ENCODE data around the gene RAB1A. TPM values are rescaled to one million over a fixed set of nuclear protein-coding genes. Genes with fewer than 3 reads are reported as not detected.
"Not testable (repeated sequence)": the region's sequence is repeated elsewhere in the genome, so short reads cannot be mapped to it uniquely, and the experiment has no call there.

Gene RAB1A
- total RNA-seq, 1 donor from 2014 or later: 79.9 TPM

DNA sequence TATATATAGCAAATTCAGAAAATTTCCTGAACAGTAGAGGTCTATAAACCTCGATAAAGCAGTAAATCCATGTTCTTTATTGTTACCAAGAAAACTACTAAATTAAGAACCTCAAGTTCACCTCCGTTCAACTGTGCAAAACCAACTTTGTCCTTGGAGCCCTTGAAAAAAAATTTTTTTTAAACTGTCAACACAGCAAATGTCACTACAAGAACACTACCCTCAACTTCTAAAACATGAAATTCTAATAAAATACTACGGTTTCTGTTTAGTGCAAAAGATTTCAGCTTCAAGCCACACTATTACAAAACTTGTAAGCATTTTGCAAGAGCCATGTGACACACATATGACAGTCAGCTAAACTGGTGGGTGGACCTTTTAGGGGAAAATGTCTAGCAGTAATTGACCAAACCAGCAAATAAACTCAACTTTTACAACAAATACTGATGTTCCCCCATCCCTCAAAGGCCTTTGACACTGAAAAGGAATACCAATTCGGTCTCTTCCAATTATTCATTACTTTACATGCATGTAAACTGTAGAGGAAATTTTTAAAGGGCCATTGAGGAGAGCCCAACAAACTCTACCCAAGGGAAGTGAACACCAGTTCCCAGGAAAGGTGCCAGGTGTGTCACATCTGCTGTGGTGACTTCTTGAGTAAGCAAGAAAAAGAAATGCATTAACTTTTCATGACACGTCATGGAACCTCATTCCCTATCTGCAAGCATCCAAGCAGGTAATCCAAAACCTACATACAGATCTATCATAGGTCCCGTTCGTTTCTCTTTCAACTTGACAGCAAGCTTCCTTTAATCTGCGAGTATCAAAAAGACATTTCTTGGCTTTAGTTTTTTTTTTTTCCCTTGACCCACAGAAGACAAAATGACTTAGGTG lies 1.4 kb downstream of the RAB1A start:
- Mint-ChIP-seq H3K27me3 (peaks cover 3% of the 10 kb centered on the region), H3K9me3 (no peaks in the 10 kb centered on the region), H3K36me3 (ENCODE audit: low read depth) (peaks cover 10% of the 10 kb centered on the region), H3K27ac (peak overlapping the region; percentile 98), H3K4me1 (peaks cover 31% of the 10 kb centered on the region), H3K4me3 (peak overlapping the region; percentile 95)
- intact Hi-C loops (cut with micrococcal nuclease): no loop called here
- peak; percentile 66 for DNase-seq

DNA sequence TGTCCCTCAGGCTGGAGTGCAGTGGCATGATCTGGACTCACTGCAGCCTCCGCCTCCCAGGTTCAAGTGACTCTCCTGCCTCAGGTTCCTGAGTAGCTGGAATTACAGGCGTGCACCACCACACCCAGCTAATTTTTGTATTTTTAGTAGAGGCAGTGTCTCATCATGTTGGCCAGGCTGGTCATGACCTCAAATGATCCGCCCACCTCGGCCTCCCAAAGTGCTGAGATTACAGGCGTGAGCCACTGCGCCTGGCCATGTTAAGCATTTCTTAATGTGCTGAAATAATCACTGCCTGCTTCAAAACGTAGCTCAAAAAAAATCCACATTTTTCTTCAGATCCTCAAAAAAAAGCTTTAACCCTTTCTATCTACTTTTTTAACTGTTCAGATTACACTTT lies 4.4 kb downstream of the RAB1A start:
- H3K27ac Mint-ChIP-seq; DNase-seq; intact Hi-C loops (cut with micrococcal nuclease); H3K4me3 Mint-ChIP-seq; H3K27me3 Mint-ChIP-seq; H3K9me3 Mint-ChIP-seq: not testable (repeated sequence)
- H3K36me3 Mint-ChIP-seq (ENCODE audit: low read depth): peaks cover 15% of the 10 kb centered on the region
- peaks cover 37% of the 10 kb centered on the region for H3K4me1 Mint-ChIP-seq

DNA sequence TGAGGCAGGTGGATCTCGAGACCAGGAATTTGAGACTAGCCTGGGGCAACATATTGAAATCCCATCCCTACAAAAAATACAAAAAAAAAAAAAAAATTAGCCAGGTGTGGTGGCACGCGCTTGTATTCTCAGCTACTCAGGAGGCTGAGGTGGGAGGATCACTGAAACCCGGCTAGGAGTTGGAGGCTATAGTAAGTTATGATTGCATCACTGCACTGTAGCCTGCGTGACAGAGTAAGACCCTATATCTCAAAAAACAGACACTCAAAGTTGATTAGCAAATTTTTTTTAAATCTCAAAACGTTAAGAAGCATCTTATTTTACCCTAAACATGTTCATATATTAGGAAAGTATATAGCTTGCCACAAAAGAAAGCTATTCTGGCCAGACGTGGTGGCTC lies 7.6 kb downstream of the RAB1A start:
- H3K36me3 Mint-ChIP-seq (ENCODE audit: low read depth): peaks cover 15% of the 10 kb centered on the region
- no peak overlapping the region for H3K27ac Mint-ChIP-seq
- DNase-seq: no peak
- no peaks in the 10 kb centered on the region for H3K27me3 Mint-ChIP-seq
- H3K9me3 Mint-ChIP-seq: no peaks in the 10 kb centered on the region
- H3K4me1 Mint-ChIP-seq: peaks cover 32% of the 10 kb centered on the region
- intact Hi-C loops (cut with micrococcal nuclease): no loop called here
- no peak overlapping the region for H3K4me3 Mint-ChIP-seq

DNA sequence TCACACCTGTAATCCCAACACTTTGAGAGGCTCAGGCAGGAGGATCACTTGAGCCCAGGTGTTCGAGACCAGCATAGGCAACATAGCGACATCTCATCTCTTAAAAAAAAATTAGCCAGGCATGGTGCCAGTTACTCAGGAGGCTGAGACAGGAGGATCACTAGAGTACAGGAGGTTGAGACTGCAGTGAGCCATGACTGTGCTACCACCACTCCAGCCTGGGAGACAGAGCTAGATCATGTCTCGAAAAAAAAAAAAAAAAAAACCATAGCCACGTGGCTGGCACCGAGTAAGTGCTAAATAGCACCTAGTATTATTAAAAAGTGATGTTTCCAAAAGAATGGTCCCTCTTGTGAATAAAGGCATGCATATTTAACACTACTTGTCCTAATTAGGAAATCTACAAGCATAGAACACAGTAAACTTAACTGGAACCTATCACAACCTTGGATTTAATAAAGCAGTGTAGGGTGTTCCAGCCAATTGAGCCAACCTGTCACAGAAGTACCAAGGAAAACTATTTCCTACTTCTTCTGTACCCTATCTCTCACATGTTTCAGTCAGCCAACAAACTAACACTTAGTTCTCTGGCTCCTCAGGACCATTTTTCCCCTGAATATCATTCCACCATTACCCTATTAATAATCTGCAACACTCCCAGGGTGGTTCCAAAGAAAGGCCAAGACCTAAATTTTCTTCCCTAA lies 8.8 kb downstream of the RAB1A start:
- DNase-seq: no peak
- Mint-ChIP-seq H3K4me1 (peaks cover 30% of the 10 kb centered on the region), H3K36me3 (ENCODE audit: low read depth) (peaks cover 12% of the 10 kb centered on the region), H3K9me3 (no peaks in the 10 kb centered on the region), H3K27me3 (no peaks in the 10 kb centered on the region), H3K4me3 (no peak overlapping the region), H3K27ac (no peak overlapping the region)
- intact Hi-C loops (cut with micrococcal nuclease): no loop called here

DNA sequence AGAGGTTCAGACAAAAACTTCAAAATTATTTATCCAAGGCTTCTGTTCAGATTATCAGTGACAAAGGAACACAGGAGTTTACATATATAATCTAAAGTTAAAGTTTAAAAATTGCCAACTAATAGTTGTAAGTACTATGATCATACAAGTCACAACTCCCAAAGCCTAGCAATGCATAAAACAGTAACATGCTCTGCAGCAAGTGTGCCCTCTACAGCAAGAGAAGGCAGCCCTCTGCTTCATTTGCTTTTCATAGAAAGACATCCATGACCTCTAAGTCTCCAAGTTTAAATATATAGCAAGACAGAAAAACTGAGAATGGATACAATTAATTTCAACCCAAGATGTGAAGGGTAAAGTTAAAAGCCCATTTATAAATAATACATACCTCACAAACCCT lies 13.3 kb downstream of the RAB1A start:
- Mint-ChIP-seq H3K36me3 (ENCODE audit: low read depth) (peaks cover 8% of the 10 kb centered on the region), H3K4me1 (peaks cover 29% of the 10 kb centered on the region), H3K4me3 (no peak overlapping the region), H3K9me3 (no peaks in the 10 kb centered on the region), H3K27ac (no peak overlapping the region), H3K27me3 (no peaks in the 10 kb centered on the region)
- intact Hi-C loops (cut with micrococcal nuclease): no loop called here
- DNase-seq: no peak

DNA sequence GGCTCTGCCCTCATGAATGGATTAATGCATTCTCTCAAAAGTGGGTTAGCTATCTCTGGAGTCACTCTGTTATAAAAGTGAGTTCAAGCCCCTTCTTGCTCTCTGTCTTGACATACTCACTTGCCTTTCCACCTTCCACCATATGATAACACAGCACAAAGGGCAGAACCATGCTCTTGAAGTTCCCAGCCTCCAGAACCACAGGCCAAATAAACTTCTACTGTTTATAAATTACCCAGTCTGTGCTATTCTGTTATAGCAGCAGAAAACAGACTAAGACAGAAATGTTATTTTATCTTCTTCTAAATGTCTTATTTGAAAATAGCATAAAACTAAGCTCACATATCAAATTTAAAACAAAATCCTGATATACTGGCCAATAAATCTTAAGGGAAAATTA lies 15.0 kb downstream of the RAB1A start:
- H3K4me1 Mint-ChIP-seq: peaks cover 19% of the 10 kb centered on the region
- intact Hi-C loops (cut with micrococcal nuclease): no loop called here
- no peaks in the 10 kb centered on the region for H3K27me3 Mint-ChIP-seq
- peaks cover 8% of the 10 kb centered on the region for H3K36me3 Mint-ChIP-seq (ENCODE audit: low read depth)
- no peak overlapping the region for H3K27ac Mint-ChIP-seq
- no peak for DNase-seq
- no peak overlapping the region for H3K4me3 Mint-ChIP-seq
- H3K9me3 Mint-ChIP-seq: no peaks in the 10 kb centered on the region

- no peaks in the 10 kb centered on the region for H3K27me3 Mint-ChIP-seq
- H3K4me3 Mint-ChIP-seq: no peak overlapping the region
- intact Hi-C loops (cut with micrococcal nuclease): no loop called here
- DNase-seq: no peak
- no peaks in the 10 kb centered on the region for H3K9me3 Mint-ChIP-seq
- H3K36me3 Mint-ChIP-seq (ENCODE audit: low read depth): peaks cover 12% of the 10 kb centered on the region
- H3K4me1 Mint-ChIP-seq: peaks cover 16% of the 10 kb centered on the region
- no peak overlapping the region for H3K27ac Mint-ChIP-seq
Observed at GRCh38 chr2:65113816-65114215, 16.1 kb downstream of the RAB1A start.

DNA sequence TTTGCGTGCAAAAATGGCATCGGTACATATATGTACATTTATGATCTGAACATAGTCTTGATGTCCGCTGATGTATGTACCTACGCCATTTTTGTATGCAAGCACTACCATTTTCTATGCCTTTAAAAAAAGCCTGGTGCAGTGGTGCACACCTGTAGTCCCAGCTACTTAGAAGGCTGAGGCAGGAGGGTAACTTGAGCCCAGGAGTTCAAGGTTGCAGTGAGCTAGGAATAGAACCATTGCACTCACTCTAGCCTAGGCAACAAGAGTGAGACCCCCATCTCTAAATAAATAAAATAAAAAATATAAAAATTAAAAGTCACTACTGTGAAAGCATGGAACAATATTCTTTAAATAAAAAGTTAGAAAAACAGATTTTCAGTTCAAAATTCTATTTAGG lies 16.7 kb downstream of the RAB1A start:
- Mint-ChIP-seq H3K36me3 (ENCODE audit: low read depth) (peaks cover 12% of the 10 kb centered on the region), H3K27ac (no peak overlapping the region), H3K27me3 (no peaks in the 10 kb centered on the region), H3K9me3 (no peaks in the 10 kb centered on the region), H3K4me1 (peaks cover 16% of the 10 kb centered on the region), H3K4me3 (no peak overlapping the region)
- intact Hi-C loops (cut with micrococcal nuclease): no loop called here
- no peak for DNase-seq

- Mint-ChIP-seq H3K27me3 (no peaks in the 10 kb centered on the region), H3K9me3 (no peaks in the 10 kb centered on the region), H3K27ac (no peak overlapping the region), H3K4me3 (no peak overlapping the region), H3K36me3 (ENCODE audit: low read depth) (peaks cover 12% of the 10 kb centered on the region), H3K4me1 (peaks cover 16% of the 10 kb centered on the region)
- no peak for DNase-seq
- intact Hi-C loops (cut with micrococcal nuclease): no loop called here
Observed at GRCh38 chr2:65112633-65113032, 17.3 kb downstream of the RAB1A start.

DNA sequence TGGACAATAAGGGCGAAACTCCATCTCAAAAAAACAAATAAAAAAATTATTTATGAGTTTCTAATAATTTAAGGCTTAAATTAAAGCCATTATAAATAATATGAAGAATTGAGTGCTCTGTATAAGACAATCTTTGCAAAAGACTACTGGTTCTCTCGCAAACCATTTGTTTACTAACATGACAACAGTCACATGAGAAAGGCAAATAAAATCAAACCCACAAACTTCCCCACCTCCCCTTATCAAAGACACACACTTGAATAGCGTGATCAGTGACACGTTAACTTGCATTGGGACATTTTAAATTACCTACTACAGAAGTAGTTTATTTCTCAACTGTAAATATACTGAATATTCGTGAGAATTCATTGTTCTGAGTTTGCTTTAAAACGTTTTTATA lies 21.1 kb downstream of the RAB1A start:
- H3K4me3 Mint-ChIP-seq: no peak overlapping the region
- peaks cover 25% of the 10 kb centered on the region for H3K36me3 Mint-ChIP-seq (ENCODE audit: low read depth)
- H3K4me1 Mint-ChIP-seq: peaks cover 12% of the 10 kb centered on the region
- DNase-seq: no peak
- no peaks in the 10 kb centered on the region for H3K9me3 Mint-ChIP-seq
- no peaks in the 10 kb centered on the region for H3K27me3 Mint-ChIP-seq
- intact Hi-C loops (cut with micrococcal nuclease): no loop called here
- no peak overlapping the region for H3K27ac Mint-ChIP-seq

DNA sequence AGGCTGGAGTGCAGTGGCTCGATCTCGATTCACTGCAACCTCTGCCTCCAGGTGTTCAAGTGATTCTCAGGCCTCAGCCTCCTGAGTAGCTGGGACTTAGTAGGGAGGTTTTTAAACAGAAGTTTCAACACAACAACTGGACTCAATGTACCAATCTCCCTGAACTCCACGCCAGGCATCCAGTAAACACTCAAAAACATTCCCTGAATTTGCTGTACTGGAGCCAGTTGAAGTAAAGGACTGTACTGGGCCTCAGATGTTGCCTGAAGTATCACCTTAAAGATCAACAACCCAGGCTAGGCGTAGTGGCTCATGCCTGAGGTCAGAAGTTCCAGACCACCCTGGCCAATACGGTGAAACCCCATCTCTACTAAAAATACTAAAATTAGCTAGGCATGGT lies 22.4 kb downstream of the RAB1A start:
- Mint-ChIP-seq H3K9me3 (no peaks in the 10 kb centered on the region), H3K36me3 (ENCODE audit: low read depth) (peaks cover 29% of the 10 kb centered on the region), H3K27me3 (no peaks in the 10 kb centered on the region), H3K4me1 (peaks cover 7% of the 10 kb centered on the region), H3K4me3 (no peak overlapping the region), H3K27ac (no peak overlapping the region)
- intact Hi-C loops (cut with micrococcal nuclease): no loop called here
- DNase-seq: no peak

DNA sequence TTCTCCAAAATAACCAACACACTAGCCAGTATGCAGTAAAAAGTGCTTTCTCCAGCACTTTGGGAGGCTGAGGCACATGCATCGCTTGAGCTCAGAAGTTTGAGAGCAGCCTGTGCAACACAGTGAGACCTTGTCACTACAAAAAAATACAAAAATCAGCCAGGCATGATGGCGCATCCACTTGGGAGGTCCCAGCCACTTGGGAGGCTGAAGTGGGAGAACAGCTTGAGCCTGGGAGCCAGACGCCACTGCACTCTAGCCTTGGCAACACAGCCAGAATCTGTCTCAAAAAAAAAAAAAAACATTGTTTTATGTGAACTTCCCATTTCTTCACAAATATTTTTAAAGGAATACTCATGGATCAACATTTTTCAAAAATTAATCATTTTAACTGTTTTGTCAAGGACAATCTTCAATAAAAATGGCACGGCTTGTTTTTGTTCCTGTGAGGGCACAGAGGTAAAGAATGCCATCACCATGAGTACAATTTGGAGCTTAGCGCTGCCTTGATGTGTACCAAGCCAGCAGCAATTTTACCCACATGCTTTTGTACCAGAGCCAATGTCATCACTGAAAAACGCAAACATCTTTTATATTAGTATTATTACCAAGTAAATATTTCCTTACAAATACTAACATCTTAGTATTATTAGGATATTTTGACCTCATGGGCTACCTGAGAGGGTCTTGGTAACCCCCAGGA lies 26.7 kb downstream of the RAB1A start:
- Mint-ChIP-seq H3K9me3 (no peaks in the 10 kb centered on the region), H3K36me3 (ENCODE audit: low read depth) (peaks cover 45% of the 10 kb centered on the region), H3K4me1 (peaks cover 11% of the 10 kb centered on the region), H3K27me3 (no peaks in the 10 kb centered on the region), H3K27ac (no peak overlapping the region), H3K4me3 (no peak overlapping the region)
- intact Hi-C loops (cut with micrococcal nuclease): no loop called here
- DNase-seq: no peak

DNA sequence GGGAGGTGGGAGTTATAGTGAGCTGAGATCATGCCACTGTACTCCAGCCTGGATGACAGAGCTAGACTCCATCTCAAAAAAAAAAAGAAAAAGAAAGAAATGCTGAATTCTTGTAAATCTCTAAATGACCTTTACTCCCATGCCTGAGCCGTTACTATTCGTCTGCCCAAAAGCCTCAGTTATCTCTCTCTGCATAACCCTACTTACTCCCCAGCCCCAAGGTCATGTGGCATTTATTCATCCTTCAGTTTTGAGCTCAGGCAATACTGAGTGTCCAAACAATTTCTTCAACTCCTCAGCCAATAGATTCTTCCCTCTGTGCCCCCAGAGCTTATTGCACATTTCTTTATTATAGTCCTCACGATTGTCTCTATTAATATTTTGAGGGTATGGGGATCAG lies 28.8 kb downstream of the RAB1A start:
- no peak for DNase-seq
- Mint-ChIP-seq H3K4me3 (no peak overlapping the region), H3K27ac (no peak overlapping the region), H3K36me3 (ENCODE audit: low read depth) (peaks cover 52% of the 10 kb centered on the region), H3K9me3 (no peaks in the 10 kb centered on the region), H3K27me3 (no peaks in the 10 kb centered on the region), H3K4me1 (peaks cover 15% of the 10 kb centered on the region)
- intact Hi-C loops (cut with micrococcal nuclease): no loop called here

GRCh38 chr2:65098741-65099140 lies 31.2 kb downstream of the RAB1A start:
- no peaks in the 10 kb centered on the region for H3K9me3 Mint-ChIP-seq
- intact Hi-C loops (cut with micrococcal nuclease): no loop called here
- no peak overlapping the region for H3K27ac Mint-ChIP-seq
- H3K4me1 Mint-ChIP-seq: peaks cover 11% of the 10 kb centered on the region
- H3K4me3 Mint-ChIP-seq: no peak overlapping the region
- H3K36me3 Mint-ChIP-seq (ENCODE audit: low read depth): peaks cover 52% of the 10 kb centered on the region
- H3K27me3 Mint-ChIP-seq: no peaks in the 10 kb centered on the region
- DNase-seq: no peak
